Cardiac muscle cell (in vitro differentiated cells and primary cell): ENCODE data around the gene CNTNAP2. TPM values are rescaled to one million over a fixed set of nuclear protein-coding genes. Genes with fewer than 3 reads are reported as not detected.
"Not testable (repeated sequence)": the region's sequence is repeated elsewhere in the genome, so short reads cannot be mapped to it uniquely, and the experiment has no call there.

ENCODE experiments used
- DNase-seq, 2 donors: peaks; one replicate each; pipeline versions ENCODE4 v3.0.0 to v3.0.0-alpha.2; 2010 to 2017; ENCODE audit warnings: low read depth in 1 of 2, low spot score in 1 of 2
- H3K27ac ChIP-seq: fragments of 200-600 bp; sonication (generic); 2 replicates; pipeline ENCODE4 v1.5.1; 2016
- H3K27me3 ChIP-seq: fragments of 200-600 bp; sonication (generic); 2 replicates; pipeline ENCODE4 v1.6.0; 2016; ENCODE audit warnings: control low read depth
- H3K36me3 ChIP-seq: fragments of 200-600 bp; sonication (generic); 2 replicates; pipeline ENCODE4 v1.5.1; 2016; ENCODE audit warnings: control low read depth
- H3K4me1 ChIP-seq: fragments of 200-600 bp; sonication (generic); 2 replicates; pipeline ENCODE4 v1.8.1; 2017; ENCODE audit warnings: low read depth, mild to moderate bottlenecking, mixed run types
- H3K4me3 ChIP-seq: fragments of 200-600 bp; sonication (generic); 2 replicates; pipeline ENCODE4 v1.5.1; 2016; ENCODE audit warnings: mild to moderate bottlenecking
- H3K9me3 ChIP-seq: fragments of 200-600 bp; sonication (generic); 2 replicates; pipeline ENCODE4 v1.5.1; 2017; ENCODE audit warnings: low read depth, mild to moderate bottlenecking, control low read depth
- polyA plus RNA-seq: library from polyadenylated mRNA; unstranded; fragments of >200 nt; fragmentation: Nextera tagmentation; extraction: Ambion mirVana; gene quantifications from 2 replicates; pipeline ENCODE4 v1.2.1, GENCODE V29; 2016
- total RNA-seq: library from RNA; depleted of rRNA; stranded (reverse); fragments of >200 nt; gene quantifications from 2 replicates; pipeline ENCODE4 v1.2.3, GENCODE V29; 2016
- TF ChIP-seq, protein P1 (sequence below): IDR thresholded peaks from 2 replicates; pipeline ENCODE4 v1.5.1; 2012; ENCODE audit warnings: low read depth, mild to moderate bottlenecking, low read length

The CNTNAP2 gene
- total and polyA plus RNA-seq, 2 experiments from 2014 or later = 4.8 to 5.1 TPM

GRCh38 chr7:147584771-147585193 lies 1468.2 kb downstream of the CNTNAP2 start:
- DNase-seq = no peak
- H3K9me3 ChIP-seq = no peaks in the 10 kb centered on the region
- H3K27me3 ChIP-seq = no peaks in the 10 kb centered on the region
- H3K36me3 ChIP-seq = no peaks in the 10 kb centered on the region
- no peak overlapping the region for H3K27ac ChIP-seq
- no peak overlapping the region for H3K4me3 ChIP-seq
- no peaks in the 10 kb centered on the region for H3K4me1 ChIP-seq
- TF ChIP-seq, protein P1, sequence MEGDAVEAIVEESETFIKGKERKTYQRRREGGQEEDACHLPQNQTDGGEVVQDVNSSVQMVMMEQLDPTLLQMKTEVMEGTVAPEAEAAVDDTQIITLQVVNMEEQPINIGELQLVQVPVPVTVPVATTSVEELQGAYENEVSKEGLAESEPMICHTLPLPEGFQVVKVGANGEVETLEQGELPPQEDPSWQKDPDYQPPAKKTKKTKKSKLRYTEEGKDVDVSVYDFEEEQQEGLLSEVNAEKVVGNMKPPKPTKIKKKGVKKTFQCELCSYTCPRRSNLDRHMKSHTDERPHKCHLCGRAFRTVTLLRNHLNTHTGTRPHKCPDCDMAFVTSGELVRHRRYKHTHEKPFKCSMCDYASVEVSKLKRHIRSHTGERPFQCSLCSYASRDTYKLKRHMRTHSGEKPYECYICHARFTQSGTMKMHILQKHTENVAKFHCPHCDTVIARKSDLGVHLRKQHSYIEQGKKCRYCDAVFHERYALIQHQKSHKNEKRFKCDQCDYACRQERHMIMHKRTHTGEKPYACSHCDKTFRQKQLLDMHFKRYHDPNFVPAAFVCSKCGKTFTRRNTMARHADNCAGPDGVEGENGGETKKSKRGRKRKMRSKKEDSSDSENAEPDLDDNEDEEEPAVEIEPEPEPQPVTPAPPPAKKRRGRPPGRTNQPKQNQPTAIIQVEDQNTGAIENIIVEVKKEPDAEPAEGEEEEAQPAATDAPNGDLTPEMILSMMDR = no peak

GRCh38 chr7:147586110-147586509 lies 1469.5 kb downstream of the CNTNAP2 start:
- Histone ChIP-seq H3K36me3 (no peaks in the 10 kb centered on the region), H3K27me3 (no peaks in the 10 kb centered on the region), H3K4me1 (no peaks in the 10 kb centered on the region), H3K4me3 (no peak overlapping the region), H3K9me3 (no peaks in the 10 kb centered on the region), H3K27ac (no peak overlapping the region)
- no peak for DNase-seq
- TF ChIP-seq, protein P1 = no peak

- no peak for DNase-seq
- H3K36me3 ChIP-seq = no peaks in the 10 kb centered on the region
- H3K27me3 ChIP-seq = no peaks in the 10 kb centered on the region
- H3K27ac ChIP-seq = no peak overlapping the region
- no peaks in the 10 kb centered on the region for H3K9me3 ChIP-seq
- no peak overlapping the region for H3K4me3 ChIP-seq
- no peaks in the 10 kb centered on the region for H3K4me1 ChIP-seq
- TF ChIP-seq, protein P1 = no peak
These were observed 1469.9 kb downstream of the CNTNAP2 start for GRCh38 chr7:147586526-147586925.

DNA sequence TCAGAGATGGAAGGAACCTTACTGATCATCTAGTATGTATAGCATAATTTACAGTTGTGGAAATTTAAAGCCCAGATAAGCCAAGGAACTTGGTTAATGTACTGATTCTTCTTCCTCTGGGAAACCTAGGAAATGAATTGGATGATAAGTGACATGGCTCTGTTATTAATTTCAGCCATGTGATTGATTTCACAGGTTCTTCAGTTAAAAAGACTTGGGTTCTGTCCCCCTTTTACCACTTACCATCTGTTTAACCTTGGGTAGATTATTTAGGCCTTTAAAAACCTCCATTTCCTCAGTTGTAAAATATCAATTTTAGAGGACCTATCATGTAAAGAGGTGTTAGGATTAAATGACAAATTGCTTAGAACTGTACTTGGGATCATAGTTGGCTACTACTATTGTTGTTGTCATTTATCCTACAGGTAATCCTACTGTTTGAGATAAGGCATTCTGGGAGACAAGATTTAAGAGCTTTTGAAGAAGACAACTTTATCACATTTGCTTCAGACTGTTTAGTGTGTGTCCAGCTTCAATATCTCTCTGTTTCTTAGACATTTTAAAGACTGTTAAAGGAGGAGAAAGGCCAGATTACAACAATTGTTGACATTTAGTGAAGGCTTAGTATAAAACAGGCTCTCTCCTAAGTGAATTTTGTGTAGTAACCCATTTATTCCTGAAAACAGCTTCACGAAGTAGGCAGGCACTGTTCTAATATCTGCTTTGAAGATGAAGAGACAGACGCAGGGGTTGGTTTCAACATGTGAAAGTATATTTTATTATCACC lies 1476.9 kb downstream of the CNTNAP2 start:
- Histone ChIP-seq H3K27me3 (no peaks in the 10 kb centered on the region), H3K4me1 (no peaks in the 10 kb centered on the region), H3K4me3 (no peak overlapping the region), H3K27ac (no peak overlapping the region), H3K9me3 (no peaks in the 10 kb centered on the region), H3K36me3 (no peaks in the 10 kb centered on the region)
- DNase-seq = no peak
- TF ChIP-seq, protein P1 = no peak

- TF ChIP-seq, protein P1 = no peak
- DNase-seq = no peak
- H3K9me3 ChIP-seq = no peaks in the 10 kb centered on the region
- no peaks in the 10 kb centered on the region for H3K4me1 ChIP-seq
- no peak overlapping the region for H3K27ac ChIP-seq
- no peaks in the 10 kb centered on the region for H3K36me3 ChIP-seq
- no peak overlapping the region for H3K4me3 ChIP-seq
- no peaks in the 10 kb centered on the region for H3K27me3 ChIP-seq
These were observed 1478.4 kb downstream of the CNTNAP2 start for GRCh38 chr7:147595042-147595441.

GRCh38 chr7:147598687-147599086 lies 1482.1 kb downstream of the CNTNAP2 start:
- H3K4me1 ChIP-seq, H3K36me3 ChIP-seq, H3K9me3 ChIP-seq, DNase-seq, H3K27me3 ChIP-seq, H3K27ac ChIP-seq, H3K4me3 ChIP-seq: not testable (repeated sequence)
